K562 (cell line): ENCODE results near the gene SOBP. TPM values are rescaled to one million over a fixed set of nuclear protein-coding genes. Genes with fewer than 3 reads are reported as not detected.

Source experiments
- ATAC-seq: fragments of 200-7000 bp; cut with Tn5 transposase; 3 replicates; pipeline ENCODE4 v1.9.1; 2020; ENCODE audit warnings: moderate library complexity
- BruUV-seq: library from RNA; stranded (reverse); fragments of 400-500 nt; replicated peaks from 2 replicates; lab custom pipeline; 2021; lab: Mats Ljungman, UMichigan
- CTCF ChIA-PET: fragments of 300-600 bp; formaldehyde crosslinking; extraction: SDS; loops from one replicate; lab custom pipeline; 2021; ENCODE audit warnings: low intra/inter-chr PET ratio; lab: Yijun Ruan, JAX
- POLR2A ChIA-PET: fragments of 300-600, 350-650 bp; sonication (Branson Sonifier 250); formaldehyde crosslinking; extraction: SDS; loops from one replicate; lab custom pipeline; 2021; ENCODE audit warnings: antibody characterized with exemption, inconsistent platforms; lab: Yijun Ruan, JAX
- DNase-seq, 4 experiments: peaks; one replicate each; pipeline versions ENCODE4 v3.0.0 to v3.0.0-alpha.2; 2011 to 2018; ENCODE audit warnings: low spot score in 3 of 4, mixed read lengths in 3 of 4; ENCODE audit errors: extremely low read depth in 1 of 4
- FAIRE-seq: peaks from 2 replicates; lab custom pipeline; 2011; peaks lifted over from hg19 to GRCh38; lab: Jason Lieb, UNC
- H2AFZ ChIP-seq: 2 replicates; pipeline ENCODE4 v1.6.0; 2011; ENCODE audit warnings: low read depth, low read length, control low read depth, inconsistent platforms
- H3K27ac ChIP-seq: fragments of 200-600 bp; 3 replicates; pipeline ENCODE4 v1.8.0; 2011; ENCODE audit warnings: low read depth, mild to moderate bottlenecking, control low read depth, inconsistent platforms, low read length, moderate library complexity, mixed read lengths; ENCODE audit errors: extremely low read depth
- H3K27me3 ChIP-seq, 2 experiments: fragments of 300-600 bp in 1 of 2; 2 replicates in 1 of 2; 3 replicates in 1 of 2; pipeline versions ENCODE4 v1.6.0 to v1.8.0; 2011; ENCODE audit warnings: inconsistent platforms in 2 of 2, low read length in 2 of 2, mild to moderate bottlenecking in 1 of 2, mixed read lengths in 1 of 2, moderate library complexity in 1 of 2; ENCODE audit not compliant: control insufficient read depth in 2 of 2, insufficient read depth in 2 of 2
- H3K36me3 ChIP-seq: fragments of 300-600 bp; 3 replicates; pipeline ENCODE4 v1.8.0; 2011; ENCODE audit warnings: mild to moderate bottlenecking, low read length, inconsistent platforms; ENCODE audit not compliant: control insufficient read depth, insufficient read depth
- H3K4me1 ChIP-seq, 2 experiments: fragments of 200-600 bp in 1 of 2; replicated peaks in 1 of 2; 2 replicates in 1 of 2; 3 replicates in 1 of 2; pipeline versions ENCODE4 v1.5.1 to v1.8.0; 2011; ENCODE audit warnings: inconsistent platforms in 2 of 2, low read length in 2 of 2, mild to moderate bottlenecking in 1 of 2, mixed read lengths in 1 of 2, moderate library complexity in 1 of 2; ENCODE audit not compliant: control insufficient read depth in 2 of 2, insufficient read depth in 2 of 2
- H3K4me2 ChIP-seq: 2 replicates; pipeline ENCODE4 v1.6.1; 2011; ENCODE audit warnings: low read length, control low read depth, inconsistent platforms, mixed read lengths; ENCODE audit not compliant: insufficient read depth
- H3K4me3 ChIP-seq: fragments of 200-600 bp; sonication (generic), shearing (Covaris generic); 2 replicates; pipeline ENCODE4 v1.5.1; 2016; ENCODE audit warnings: control low read depth, inconsistent platforms
- H3K79me2 ChIP-seq: fragments of 200-600 bp; 3 replicates; pipeline ENCODE4 v1.8.0; 2011; ENCODE audit warnings: low read length, inconsistent platforms; ENCODE audit not compliant: control insufficient read depth, insufficient read depth
- H3K9ac ChIP-seq, 2 experiments: 2 replicates each; pipeline versions ENCODE4 v1.6.0 to v1.6.1; 2011; ENCODE audit warnings: low read depth in 2 of 2, low read length in 2 of 2, control low read depth in 1 of 2, inconsistent platforms in 1 of 2, mild to moderate bottlenecking in 1 of 2, mixed read lengths in 1 of 2; ENCODE audit not compliant: insufficient read depth in 1 of 2
- H3K9me1 ChIP-seq: one replicate; pipeline ENCODE4 v1.6.0; 2011; ENCODE audit warnings: inconsistent platforms, mild to moderate bottlenecking, low read length, moderate library complexity; ENCODE audit not compliant: control insufficient read depth, insufficient read depth
- H3K9me3 ChIP-seq: replicated peaks from 2 replicates; pipeline ENCODE4 v1.5.1; 2011; ENCODE audit warnings: low read depth, low read length, inconsistent platforms; ENCODE audit not compliant: control insufficient read depth, insufficient read depth
- H4K20me1 ChIP-seq: replicated peaks from 2 replicates; pipeline ENCODE4 v1.6.1; 2011; ENCODE audit warnings: low read length, inconsistent platforms, mixed read lengths; ENCODE audit not compliant: control insufficient read depth, insufficient read depth
- FOXA3 ChIP-seq, 2 experiments: fragments of 450-650 bp in 1 of 2; sonication (generic) in 1 of 2; formaldehyde crosslinking; IDR thresholded peaks in 1 of 2; conservative IDR thresholded peaks in 1 of 2; 2 replicates each; pipeline versions ENCODE4 v1.4.0 to v1.8.0; 2020 to 2022; ENCODE audit warnings: mild to moderate bottlenecking in 2 of 2, missing genetic modification reagents in 1 of 2
- GABPB1 ChIP-seq: sonication (generic); formaldehyde crosslinking; IDR thresholded peaks from 2 replicates; pipeline ENCODE4 v1.8.0; 2022; ENCODE audit warnings: mild to moderate bottlenecking, missing genetic modification reagents
- GATA2 ChIP-seq: sonication (generic); formaldehyde crosslinking; IDR thresholded peaks from 2 replicates; pipeline ENCODE4 v1.4.0; 2020; ENCODE audit warnings: mild to moderate bottlenecking, missing genetic modification reagents
- HDAC8 ChIP-seq: fragments of 450-650 bp; IDR thresholded peaks from 2 replicates; pipeline ENCODE4 v1.6.1; 2016; ENCODE audit warnings: mild to moderate bottlenecking, missing genetic modification characterization, moderate library complexity, missing compliant biosample characterization
- JUND ChIP-seq, 2 experiments: IDR thresholded peaks; 2 replicates in 1 of 2; 3 replicates in 1 of 2; pipeline ENCODE4 v1.6.1; 2011; ENCODE audit warnings: borderline replicate concordance in 2 of 2, low read depth in 2 of 2, low read length in 2 of 2, improper control_type of control experiment in 1 of 2, missing biosample characterization in 1 of 2, missing genetic modification characterization in 1 of 2, missing genetic modification reagents in 1 of 2
- KAT7 ChIP-seq: sonication (generic); formaldehyde crosslinking; IDR thresholded peaks from 2 replicates; pipeline ENCODE4 v1.8.0; 2022; ENCODE audit warnings: missing genetic modification reagents, mild to moderate bottlenecking, borderline replicate concordance
- NBN ChIP-seq: fragments of 450-650 bp; IDR thresholded peaks from 2 replicates; pipeline ENCODE4 v1.6.1; 2016; ENCODE audit warnings: low read depth, mild to moderate bottlenecking
- NFIC ChIP-seq: fragments of 450-650 bp; IDR thresholded peaks from 2 replicates; pipeline ENCODE4 v1.6.1; 2017; ENCODE audit warnings: mild to moderate bottlenecking, inconsistent platforms
- NFIX ChIP-seq: fragments of 250-450 bp; sonication (Bioruptor Pico); IDR thresholded peaks from 2 replicates; pipeline ENCODE4 v1.4.0; 2020; ENCODE audit warnings: low read depth, mild to moderate bottlenecking, moderate library complexity
- SIN3A ChIP-seq, 2 experiments: fragments of 150-350 bp in 1 of 2; IDR thresholded peaks; 2 replicates each; pipeline ENCODE4 v1.6.1; 2011 to 2016; ENCODE audit warnings: borderline replicate concordance in 2 of 2, low read depth in 2 of 2, low read length in 2 of 2, mild to moderate bottlenecking in 2 of 2, moderate library complexity in 2 of 2; ENCODE audit not compliant: control insufficient read depth in 1 of 2
- SMAD4 ChIP-seq: fragments of 250-450 bp; sonication (Bioruptor Pico); conservative IDR thresholded peaks from 2 replicates; pipeline ENCODE4 v1.8.0; 2021; ENCODE audit warnings: inconsistent platforms, mild to moderate bottlenecking, moderate library complexity
- TCF7L2 ChIP-seq: fragments of 150-350 bp; IDR thresholded peaks from 2 replicates; pipeline ENCODE4 v1.6.1; 2016; ENCODE audit warnings: low read depth, mild to moderate bottlenecking, low read length, moderate library complexity
- U2AF2 ChIP-seq: fragments of 200-400 bp; formaldehyde crosslinking; optimal IDR thresholded peaks from 2 replicates; pipeline ENCODE3; 2017; ENCODE audit warnings: low read depth, mild to moderate bottlenecking, low read length
- ZBTB49 ChIP-seq: sonication (generic); formaldehyde crosslinking; IDR thresholded peaks from 2 replicates; pipeline ENCODE4 v1.8.0; 2022; ENCODE audit warnings: missing genetic modification reagents, mild to moderate bottlenecking, borderline replicate concordance
- ZC3H4 ChIP-seq: sonication (generic); formaldehyde crosslinking; IDR thresholded peaks from 2 replicates; pipeline ENCODE4 v1.9.0; 2021; ENCODE audit warnings: missing genetic modification reagents, borderline replicate concordance
- ZNF57 ChIP-seq: fragments of 450-650 bp; formaldehyde crosslinking; IDR thresholded peaks from 2 replicates; pipeline ENCODE4 v1.4.0; 2020; ENCODE audit warnings: mild to moderate bottlenecking, moderate library complexity
- ZNF77 ChIP-seq: fragments of 250-450 bp; sonication (Bioruptor Pico); IDR thresholded peaks from 2 replicates; pipeline ENCODE4 v1.5.0; 2020
- WGBS: fragments of 100-300 bp; shearing (Covaris generic); methylation state at CpG from one replicate; pipeline ENCODE4 v1.1.6; 2016; ENCODE audit warnings: low coverage, mixed read lengths; ENCODE audit not compliant: insufficient coverage; ENCODE audit errors: missing lambda C conversion rate; 5-methylcytosine and 5-hydroxymethylcytosine counted together
- in situ Hi-C: fragments of 300-500 bp; cut with MboI; formaldehyde crosslinking; loops from 4 replicates; pipeline ENCODE4 v1.15.0; 2018; ENCODE audit warnings: inconsistent platforms, mixed read lengths
- intact Hi-C: fragments of 100-400 bp; cut with micrococcal nuclease; formaldehyde crosslinking; loops from 2 replicates; pipeline ENCODE4 v1.14.2; 2022
- polyA plus RNA-seq, 8 experiments: library from polyadenylated mRNA; depleted of rRNA in 4 of 8; stranded (reverse) in 5 of 8; unstranded in 3 of 8; fragments of >200 nt; fragmentation: Nextera tagmentation in 2 of 8; fragmentation: Illumina TruSeq in 1 of 8; extraction: Ambion mirVana in 2 of 8; extraction: Trizol in 1 of 8; gene quantifications; 2 replicates each; pipeline versions ENCODE4 v1.2.1 to v1.2.3, GENCODE V29; 2011 to 2014; ENCODE audit warnings: inconsistent platforms in 1 of 8, missing spikeins in 1 of 8
- total RNA-seq, 7 experiments: library from RNA; depleted of rRNA in 6 of 7; stranded (reverse); fragments of >200 nt in 6 of 7; fragmentation: Illumina TruSeq in 2 of 7; extraction: Trizol in 2 of 7; gene quantifications; 2 replicates each; pipeline versions ENCODE4 v1.2.1 to v1.2.3, GENCODE V29; 2011 to 2021; ENCODE audit warnings: low replicate concordance in 1 of 7

The SOBP gene
- total and polyA plus RNA-seq, 9 of the 15 experiments (the other 6 are each of a cell fraction or from before 2014, with no cell fraction given) = 0.16 TPM; not detected in 8

DNA sequence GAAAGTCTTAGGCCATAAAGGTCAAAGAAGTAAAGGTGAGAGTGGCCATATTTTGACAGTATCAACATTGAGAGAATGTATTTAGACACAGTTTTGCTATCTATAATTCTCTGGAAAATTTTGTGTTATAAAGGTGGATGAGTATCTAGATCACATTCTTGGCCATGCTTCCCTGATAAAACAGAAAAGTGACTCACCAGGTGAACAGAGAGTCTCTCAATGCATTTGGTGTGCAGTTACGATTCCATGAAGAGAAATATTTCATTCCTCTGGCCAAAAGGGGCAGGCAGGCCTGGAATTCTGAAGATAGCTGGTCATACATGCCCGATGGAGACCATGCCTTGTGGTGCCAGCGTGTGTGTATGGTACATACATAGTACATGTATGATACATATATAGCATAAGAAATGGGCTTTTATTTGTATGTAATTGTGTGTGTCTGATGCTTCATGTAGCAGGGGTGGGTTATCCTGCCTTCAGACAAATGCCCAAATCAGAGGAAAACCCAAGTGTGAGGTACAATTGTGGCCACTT, 164.0 kb downstream of the SOBP start:
- Histone ChIP-seq H3K4me3 (no peak overlapping the region), H3K36me3 (no peaks in the 10 kb centered on the region), H3K27ac (no peak overlapping the region), H4K20me1 (no peaks in the 10 kb centered on the region; the same call in 1 of the 2 replicates), H3K4me1 (peaks cover 0 to 6% of the 10 kb centered on the region in 2 experiments; a peak in 2 of 5 replicates), H3K79me2 (no peaks in the 10 kb centered on the region), H2AFZ (no peak overlapping the region), H3K9me1 (no peaks in the 10 kb centered on the region), H3K4me2 (no peak overlapping the region), H3K27me3 (peaks cover 19 to 20% of the 10 kb centered on the region in 2 experiments; a peak in 4 of 5 replicates), H3K9ac (no peak overlapping the region), H3K9me3 (no peaks in the 10 kb centered on the region; the same call in 1 of the 2 replicates)
- BruUV-seq = no TSS peak
- in situ Hi-C loops (no loop called here), intact Hi-C loops (loop anchor here (10.0 kb wide), 1 partner anchor 469 kb away; no protein-coding TSS in a partner anchor)
- ATAC-seq = no peak
- 5% methylated on average over 3 of the region's 3 CpGs for WGBS
- POLR2A ChIA-PET = interaction anchor here (0.5 to 0.6 kb wide), 2 partner anchors 37 to 195 kb away, joined by 3 read pairs; no protein-coding TSS in a partner anchor
- FAIRE-seq = no peak
- no peak for DNase-seq
- CTCF ChIA-PET = no interaction called here
- TF ChIP-seq U2AF2 (no peak), KAT7 (CRISPR knock-in tag) (no peak), JUND (IDR thresholded peaks at IDR 0.05; ENCODE audit: borderline replicate concordance, low read depth, low read length) (no peak), JUND (tag; IDR thresholded peaks at IDR 0.05; ENCODE audit: borderline replicate concordance, low read depth, low read length) (no peak), FOXA3 (CRISPR knock-in tag; conservative IDR thresholded peaks at IDR 0.05 in 1 of 2, IDR thresholded peaks at IDR 0.05 in 1 of 2) (no peak), SMAD4 (CRISPR knock-in tag) (no peak), NBN (no peak), ZC3H4 (no peak), SIN3A (IDR thresholded peaks at IDR 0.05; ENCODE audit: borderline replicate concordance in 2 of 2, control insufficient read depth in 1 of 2, low read depth in 2 of 2, low read length in 2 of 2) (no peak), ZBTB49 (no peak), GABPB1 (CRISPR knock-in tag) (no peak), ZNF77 (CRISPR knock-in tag) (no peak), NFIC (no peak), ZNF57 (CRISPR knock-in tag) (no peak), TCF7L2 (no peak), GATA2 (CRISPR knock-in tag) (no peak), HDAC8 (tag) (no peak), NFIX (CRISPR knock-in tag) (no peak)
